Activated CD8-positive, alpha-beta T cell treated with anti-CD3 and anti-CD28 coated beads for 36 hours (primary cell): Measurements from ENCODE around the gene PSMF1. TPM values are rescaled to one million over a fixed set of nuclear protein-coding genes. Genes with fewer than 3 reads are reported as not detected.

Experiments
- ATAC-seq: fragments of 200-7000 bp; cut with Tn5 transposase; one replicate; pipeline ENCODE4 v1.10.0; 2021; ENCODE audit warnings: mild to moderate bottlenecking, moderate library complexity
- CTCF ChIA-PET: fragments of 350-600 bp; sonication (Branson Sonifier 250); formaldehyde crosslinking; loops from one replicate; lab custom pipeline; 2021; ENCODE audit warnings: antibody characterized with exemption; lab: Charles Lee
- POLR2A ChIA-PET: fragments of 350-600 bp; sonication (Branson Sonifier 250); formaldehyde crosslinking; loops from one replicate; lab custom pipeline; 2021; ENCODE audit warnings: antibody characterized with exemption; lab: Charles Lee
- DNase-seq: peaks from one replicate; pipeline ENCODE4 v3.0.0-alpha.2; 2020
- H3K27ac Mint-ChIP-seq: one replicate; pipeline ENCODE4 v1.8.0; 2021; ENCODE audit warnings: mild to moderate bottlenecking, mixed read lengths
- H3K27me3 Mint-ChIP-seq: one replicate; pipeline ENCODE4 v1.8.0; 2021; ENCODE audit warnings: mixed read lengths
- H3K36me3 Mint-ChIP-seq: one replicate; pipeline ENCODE4 v1.8.0; 2021; ENCODE audit warnings: low read depth, mixed read lengths
- H3K4me1 Mint-ChIP-seq: one replicate; pipeline ENCODE4 v1.8.0; 2021; ENCODE audit warnings: low read depth, mixed read lengths
- H3K4me3 Mint-ChIP-seq: one replicate; pipeline ENCODE4 v1.8.0; 2021; ENCODE audit warnings: mild to moderate bottlenecking, moderate library complexity, mixed read lengths
- H3K9me3 Mint-ChIP-seq: one replicate; pipeline ENCODE4 v1.8.0; 2021; ENCODE audit warnings: mixed read lengths
- intact Hi-C: fragments of 100-400 bp; cut with micrococcal nuclease; formaldehyde crosslinking; loops from one replicate; pipeline ENCODE4 v1.10.0; 2022
- total RNA-seq, 2 experiments: library from RNA; stranded (reverse); gene quantifications; one replicate each; pipeline ENCODE4 v1.2.3, GENCODE V29; 2021
- TF ChIP-seq, protein P1 (sequence below): fragments of 200-600 bp; IDR thresholded peaks from one replicate; pipeline ENCODE4 v1.8.0; 2022; ENCODE audit warnings: antibody characterized with exemption, mild to moderate bottlenecking

The PSMF1 gene
- total RNA-seq, 2 experiments from 2014 or later: 150 to 154 TPM

DNA sequence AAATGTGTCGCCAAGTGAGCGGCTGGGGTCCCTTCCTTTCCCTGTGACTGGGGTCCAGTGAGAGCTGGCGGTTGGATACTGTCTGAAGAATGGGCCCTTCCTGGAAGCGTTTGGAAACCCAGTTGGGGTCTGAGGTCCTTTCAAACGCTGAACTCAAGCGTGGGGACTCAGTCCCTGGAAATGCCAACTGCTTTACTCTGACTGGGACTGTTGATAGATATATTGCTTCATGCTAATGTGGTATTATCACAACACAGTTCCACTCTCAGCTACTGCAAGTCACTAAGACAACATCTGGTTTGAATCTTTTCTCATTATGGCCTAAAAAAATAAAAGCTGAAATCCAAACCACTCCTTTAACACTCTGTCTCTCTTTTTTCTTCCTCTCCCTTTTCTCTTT is 23.7 kb upstream of the PSMF1 start:
- H3K36me3 Mint-ChIP-seq: peaks cover 5% of the 10 kb centered on the region
- intact Hi-C loops: no loop called here
- H3K27ac Mint-ChIP-seq: no peak overlapping the region
- ChIA-PET CTCF (interaction anchor here (3.6 kb wide), 1 partner anchor 14 kb away, joined by 19 read pairs; no protein-coding TSS in a partner anchor), POLR2A (no interaction called here)
- DNase-seq (no peak), ATAC-seq (no peak)
- no peaks in the 10 kb centered on the region for H3K27me3 Mint-ChIP-seq
- peaks cover 1% of the 10 kb centered on the region for H3K9me3 Mint-ChIP-seq
- TF ChIP-seq, protein P1, sequence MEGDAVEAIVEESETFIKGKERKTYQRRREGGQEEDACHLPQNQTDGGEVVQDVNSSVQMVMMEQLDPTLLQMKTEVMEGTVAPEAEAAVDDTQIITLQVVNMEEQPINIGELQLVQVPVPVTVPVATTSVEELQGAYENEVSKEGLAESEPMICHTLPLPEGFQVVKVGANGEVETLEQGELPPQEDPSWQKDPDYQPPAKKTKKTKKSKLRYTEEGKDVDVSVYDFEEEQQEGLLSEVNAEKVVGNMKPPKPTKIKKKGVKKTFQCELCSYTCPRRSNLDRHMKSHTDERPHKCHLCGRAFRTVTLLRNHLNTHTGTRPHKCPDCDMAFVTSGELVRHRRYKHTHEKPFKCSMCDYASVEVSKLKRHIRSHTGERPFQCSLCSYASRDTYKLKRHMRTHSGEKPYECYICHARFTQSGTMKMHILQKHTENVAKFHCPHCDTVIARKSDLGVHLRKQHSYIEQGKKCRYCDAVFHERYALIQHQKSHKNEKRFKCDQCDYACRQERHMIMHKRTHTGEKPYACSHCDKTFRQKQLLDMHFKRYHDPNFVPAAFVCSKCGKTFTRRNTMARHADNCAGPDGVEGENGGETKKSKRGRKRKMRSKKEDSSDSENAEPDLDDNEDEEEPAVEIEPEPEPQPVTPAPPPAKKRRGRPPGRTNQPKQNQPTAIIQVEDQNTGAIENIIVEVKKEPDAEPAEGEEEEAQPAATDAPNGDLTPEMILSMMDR: no peak
- H3K4me3 Mint-ChIP-seq: no peak overlapping the region
- no peaks in the 10 kb centered on the region for H3K4me1 Mint-ChIP-seq

DNA sequence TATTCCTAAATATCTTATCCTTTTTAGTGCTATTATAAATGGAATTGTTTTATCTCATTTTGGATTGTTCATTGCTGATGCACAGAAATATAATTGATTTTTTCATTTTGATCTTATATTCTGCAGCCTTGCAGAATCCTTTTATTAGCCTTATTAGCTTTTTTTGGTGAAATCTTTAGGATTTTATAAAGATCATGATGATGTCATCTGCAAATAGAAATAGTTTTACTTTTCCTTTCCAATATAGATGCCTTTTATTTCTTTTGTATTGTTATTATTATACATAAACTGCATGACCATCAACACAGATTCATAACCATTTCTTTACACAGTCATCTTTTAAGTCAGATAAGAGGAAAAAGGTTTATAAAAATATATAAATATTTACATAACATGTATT is 16.9 kb upstream of the PSMF1 start:
- no peak overlapping the region for H3K27ac Mint-ChIP-seq
- peaks cover 11% of the 10 kb centered on the region for H3K9me3 Mint-ChIP-seq

DNA sequence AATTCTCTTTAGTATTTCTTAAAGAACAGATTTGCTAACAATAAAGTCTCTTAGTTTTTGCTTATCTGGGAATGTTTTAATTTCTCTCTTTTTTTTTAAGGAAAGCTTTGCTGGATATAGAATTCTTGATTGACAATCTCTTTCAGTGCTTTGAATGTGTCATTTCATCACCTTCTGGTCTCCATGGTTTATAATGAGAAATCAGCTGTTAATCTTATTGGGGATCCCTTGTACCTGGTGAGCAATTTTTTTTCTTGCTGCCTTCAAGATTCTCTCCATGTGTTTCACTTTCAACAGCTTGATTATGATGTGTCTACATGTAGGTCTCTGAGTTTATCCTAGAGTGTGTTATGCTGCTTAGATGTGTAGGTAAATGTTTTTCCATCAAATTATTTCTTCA is 16.4 kb upstream of the PSMF1 start:
- Mint-ChIP-seq H3K4me3 (no peak overlapping the region), H3K4me1 (no peaks in the 10 kb centered on the region), H3K9me3 (peaks cover 11% of the 10 kb centered on the region), H3K36me3 (no peaks in the 10 kb centered on the region), H3K27ac (no peak overlapping the region), H3K27me3 (no peaks in the 10 kb centered on the region)
- ATAC-seq (no peak), DNase-seq (no peak)
- TF ChIP-seq, protein P1: no peak
- CTCF ChIA-PET: no interaction called here
- intact Hi-C loops: no loop called here
- POLR2A ChIA-PET: no interaction called here

More for the DNA sequence above, 16.9 kb upstream of the PSMF1 start:
- H3K4me1 Mint-ChIP-seq: no peaks in the 10 kb centered on the region
- ChIA-PET CTCF (no interaction called here), POLR2A (interaction anchor here (0.9 kb wide), 1 partner anchor 10 kb away, joined by 3 read pairs; no protein-coding TSS in a partner anchor)
- TF ChIP-seq, protein P1: no peak
- H3K4me3 Mint-ChIP-seq: no peak overlapping the region
- DNase-seq: no peak
- intact Hi-C loops: no loop called here
- no peak for ATAC-seq
- H3K27me3 Mint-ChIP-seq: no peaks in the 10 kb centered on the region
- no peaks in the 10 kb centered on the region for H3K36me3 Mint-ChIP-seq

DNA sequence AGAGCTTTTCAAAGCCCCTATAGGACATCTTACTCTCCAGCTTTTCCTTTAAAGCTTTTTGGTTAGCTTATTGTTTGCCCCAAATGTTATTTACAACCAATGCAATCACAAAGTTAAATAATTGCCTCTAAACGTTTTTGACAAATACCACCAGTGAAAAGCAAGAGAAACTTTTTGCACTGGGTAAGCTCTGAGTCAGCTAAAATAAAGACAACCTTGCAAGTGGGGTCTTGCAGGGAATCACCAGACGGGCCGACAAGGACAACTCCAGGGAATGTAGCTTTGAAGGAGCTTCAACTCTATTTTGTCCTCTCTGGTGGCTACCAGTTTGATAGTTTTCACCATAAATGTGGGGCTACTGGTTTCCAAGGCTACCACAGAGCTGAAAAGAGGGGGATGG is 14.7 kb upstream of the PSMF1 start:
- ATAC-seq (no peak), DNase-seq (no peak)
- no peaks in the 10 kb centered on the region for H3K4me1 Mint-ChIP-seq
- ChIA-PET CTCF (no interaction called here), POLR2A (no interaction called here)
- H3K27me3 Mint-ChIP-seq: no peaks in the 10 kb centered on the region
- intact Hi-C loops: no loop called here
- H3K4me3 Mint-ChIP-seq: no peak overlapping the region
- TF ChIP-seq, protein P1: no peak
- H3K27ac Mint-ChIP-seq: no peak overlapping the region
- H3K9me3 Mint-ChIP-seq: peaks cover 11% of the 10 kb centered on the region
- no peaks in the 10 kb centered on the region for H3K36me3 Mint-ChIP-seq

DNA sequence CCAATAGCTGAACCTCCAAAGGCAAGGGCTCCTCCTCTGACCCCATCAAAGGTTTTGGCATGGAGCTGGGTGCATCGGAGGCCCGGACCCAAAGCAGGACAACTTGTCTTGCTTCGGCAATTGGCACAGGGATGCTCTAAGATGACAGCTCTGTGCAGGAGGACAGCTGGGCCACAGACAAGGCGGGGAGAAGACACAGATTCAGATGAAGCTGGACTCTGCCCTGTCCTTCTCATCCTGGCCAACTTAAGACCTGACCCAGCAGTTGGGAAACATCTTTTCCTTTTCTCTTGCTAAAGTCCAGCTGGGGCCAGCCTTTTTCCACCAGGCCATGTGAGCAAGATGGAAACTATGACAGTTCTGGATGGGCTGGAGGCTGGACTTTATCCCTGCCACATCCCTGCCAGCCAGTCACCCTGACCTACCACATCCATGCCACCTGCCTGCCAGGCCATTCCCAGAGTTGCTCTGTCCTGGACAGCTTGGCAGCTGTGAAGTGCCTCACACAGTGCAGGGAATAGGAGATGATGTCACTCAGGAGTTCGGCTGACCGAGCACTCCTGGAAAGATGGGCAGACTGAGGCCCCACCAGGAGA is 12.7 kb upstream of the PSMF1 start:
- no peaks in the 10 kb centered on the region for H3K4me1 Mint-ChIP-seq
- H3K36me3 Mint-ChIP-seq: no peaks in the 10 kb centered on the region
- H3K27ac Mint-ChIP-seq: no peak overlapping the region
- H3K4me3 Mint-ChIP-seq: no peak overlapping the region
- TF ChIP-seq, protein P1: no peak
- POLR2A ChIA-PET: no interaction called here
- DNase-seq: no peak
- ATAC-seq: no peak
- H3K27me3 Mint-ChIP-seq: no peaks in the 10 kb centered on the region
- intact Hi-C loops: no loop called here
- CTCF ChIA-PET: interaction anchor here (1.0 to 2.6 kb wide), 3 partner anchors 81 to 110 kb away, joined by 3 to 8 read pairs (median 4); no protein-coding TSS in a partner anchor
- H3K9me3 Mint-ChIP-seq: peaks cover 11% of the 10 kb centered on the region
